Effector memory CD8-positive, alpha-beta T cell (primary cell): ENCODE measurements around the gene CALU.

Experiments
- ATAC-seq: fragments of 150-1000 bp; cut with Tn5 transposase; replicated peaks from 2 replicates; pipeline ENCODE4 v1.10.0; 2021; ENCODE audit warnings: mild to moderate bottlenecking, moderate library complexity
- DNase-seq, 3 experiments: peaks; one replicate each; pipeline ENCODE4 v3.0.0; 2021
- H3K27ac Mint-ChIP-seq, 2 donors: one replicate each; pipeline ENCODE4 v1.8.0; 2022; ENCODE audit warnings: mild to moderate bottlenecking in 2 of 2, mixed read lengths in 2 of 2, moderate library complexity in 2 of 2
- H3K27me3 Mint-ChIP-seq, 2 donors: one replicate each; pipeline ENCODE4 v1.8.0; 2022; ENCODE audit warnings: mixed read lengths in 2 of 2
- H3K36me3 Mint-ChIP-seq: one replicate; pipeline ENCODE4 v1.8.0; 2022; ENCODE audit warnings: mild to moderate bottlenecking, moderate library complexity, mixed read lengths; ENCODE audit not compliant: insufficient read depth
- H3K4me1 Mint-ChIP-seq, 2 donors: one replicate each; pipeline ENCODE4 v1.8.0; 2022; ENCODE audit warnings: low read depth in 2 of 2, mixed read lengths in 2 of 2
- H3K4me3 Mint-ChIP-seq, 2 donors: one replicate each; pipeline ENCODE4 v1.8.0; 2022; ENCODE audit warnings: mild to moderate bottlenecking in 2 of 2, mixed read lengths in 2 of 2, moderate library complexity in 2 of 2
- H3K9me3 Mint-ChIP-seq, 2 donors: one replicate each; pipeline ENCODE4 v1.8.0; 2022; ENCODE audit warnings: mixed read lengths in 2 of 2

CALU gene

DNA sequence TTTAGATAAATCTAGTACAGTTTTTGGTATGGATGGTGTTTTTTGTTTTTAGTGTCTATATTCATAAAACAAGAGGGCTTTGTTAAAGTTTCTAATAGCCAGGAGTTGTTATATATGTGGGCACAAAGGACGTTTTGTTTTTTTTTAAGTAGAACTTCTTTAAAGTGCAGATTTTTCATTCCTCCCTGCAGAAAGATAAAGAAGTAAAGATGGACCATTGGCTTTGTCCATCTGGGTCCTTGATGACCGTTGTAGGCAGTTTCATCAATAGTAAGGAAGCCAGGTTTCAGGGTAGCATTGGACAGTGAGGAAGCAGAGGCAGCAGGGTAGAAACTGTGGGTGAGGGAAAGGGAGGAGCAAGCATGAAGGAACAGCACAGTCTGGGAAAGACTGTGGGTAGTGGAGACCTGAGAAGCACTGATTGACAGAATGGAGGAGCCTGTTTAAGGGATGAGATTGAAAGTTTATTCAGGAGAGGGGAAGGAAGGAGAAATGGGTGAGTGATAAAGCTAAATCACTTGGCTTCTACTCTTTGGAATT, 5.3 kb downstream of the CALU start:
- DNase-seq (no peak), ATAC-seq (no peak)
- Mint-ChIP-seq H3K36me3 (peaks cover 27% of the 10 kb centered on the region), H3K27ac (peak overlapping the region; percentile 36 to 64), H3K27me3 (no peaks in the 10 kb centered on the region), H3K9me3 (no peaks in the 10 kb centered on the region), H3K4me3 (no peak overlapping the region), H3K4me1 (peaks cover 31 to 43% of the 10 kb centered on the region in 2 donors)

DNA sequence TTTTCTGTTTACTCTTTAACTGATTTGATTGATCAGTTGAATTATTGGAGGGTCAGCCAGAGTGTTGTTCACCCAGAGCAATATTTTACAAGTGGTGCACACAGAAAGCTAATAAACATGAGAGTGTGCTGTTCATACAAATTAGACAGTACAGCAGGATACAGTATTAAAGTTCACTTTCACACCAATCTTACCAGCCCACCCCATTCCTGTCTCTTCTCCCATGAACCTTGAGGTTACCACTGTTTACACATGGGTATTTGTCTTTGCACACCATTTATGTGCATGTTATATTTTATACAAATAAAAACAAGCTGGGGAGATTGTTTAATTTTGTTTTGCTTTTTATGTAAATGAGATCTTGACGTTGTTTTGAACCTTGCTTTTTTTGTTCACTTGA, 6.5 kb downstream of the CALU start:
- ATAC-seq (no peak), DNase-seq (no peak)

DNA sequence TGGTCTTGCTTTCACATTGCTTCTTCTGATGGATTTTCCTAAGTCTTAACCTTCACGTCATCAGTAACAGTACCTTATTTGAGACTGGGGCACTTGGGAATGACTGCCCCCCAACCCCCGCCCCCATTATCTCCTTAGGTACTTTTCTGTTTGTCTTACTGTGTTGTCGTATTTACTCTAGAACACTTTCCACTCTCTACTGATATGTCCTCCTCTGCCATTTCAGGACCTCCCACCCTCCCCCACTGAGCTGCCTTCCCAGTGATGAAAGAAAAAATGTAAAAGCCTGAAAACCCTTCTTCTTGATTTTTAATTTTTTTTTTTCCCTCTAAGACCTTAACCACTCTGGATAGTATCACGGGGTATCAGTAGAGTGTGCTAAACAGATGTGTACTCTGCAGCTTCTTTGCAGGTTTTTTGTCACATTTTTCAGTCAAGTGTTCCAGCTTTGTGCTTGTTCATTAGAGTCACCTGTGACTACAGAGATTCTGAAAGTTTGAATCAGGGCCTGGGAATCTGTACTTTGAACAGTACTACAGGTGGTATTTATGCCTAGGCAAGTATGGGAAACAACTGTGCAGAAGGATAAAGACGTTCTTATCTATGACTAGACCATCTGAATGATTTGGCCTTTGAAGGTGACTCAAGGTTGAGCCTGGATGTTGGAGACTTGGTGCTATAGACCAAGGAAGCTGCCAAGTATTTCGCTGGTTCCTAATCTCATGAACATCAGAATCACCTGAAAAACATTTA, 8.3 kb downstream of the CALU start:
- no peak for ATAC-seq
- peaks cover 16 to 21% of the 10 kb centered on the region in 2 donors for H3K4me1 Mint-ChIP-seq
- H3K4me3 Mint-ChIP-seq = no peak overlapping the region
- no peak for DNase-seq
- no peaks in the 10 kb centered on the region for H3K9me3 Mint-ChIP-seq
- no peaks in the 10 kb centered on the region for H3K27me3 Mint-ChIP-seq
- H3K27ac Mint-ChIP-seq = no peak overlapping the region
- H3K36me3 Mint-ChIP-seq = peaks cover 43% of the 10 kb centered on the region

More for the DNA sequence above, 6.5 kb downstream of the CALU start:
- Mint-ChIP-seq H3K36me3 (peaks cover 34% of the 10 kb centered on the region), H3K9me3 (no peaks in the 10 kb centered on the region), H3K4me1 (peaks cover 27 to 33% of the 10 kb centered on the region in 2 donors), H3K4me3 (no peak overlapping the region), H3K27me3 (no peaks in the 10 kb centered on the region), H3K27ac (no peak overlapping the region)

DNA sequence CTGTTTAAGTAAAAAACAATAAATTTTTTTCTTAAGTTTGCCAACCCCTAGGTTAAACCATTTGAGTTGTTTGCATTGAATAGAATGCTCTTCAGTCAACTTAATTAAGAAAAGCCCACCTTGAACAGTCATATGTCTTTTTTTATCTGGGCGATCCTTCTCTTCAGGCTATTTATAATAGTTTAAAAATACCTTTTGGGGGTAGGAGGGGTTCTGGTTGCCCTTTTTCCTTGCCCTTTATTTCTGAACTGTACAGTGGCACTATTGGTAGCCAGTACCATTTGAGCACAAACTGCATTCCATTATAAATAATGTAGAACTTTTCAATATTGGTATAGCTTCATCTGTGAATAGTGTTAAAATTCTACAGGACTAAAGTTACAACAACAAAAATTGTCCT, 13.1 kb downstream of the CALU start:
- Mint-ChIP-seq H3K4me1 (peaks cover under 1 to 13% of the 10 kb centered on the region in 2 donors), H3K27me3 (no peaks in the 10 kb centered on the region), H3K27ac (no peak overlapping the region), H3K36me3 (peaks cover 68% of the 10 kb centered on the region), H3K9me3 (no peaks in the 10 kb centered on the region), H3K4me3 (no peak overlapping the region)
- no peak for DNase-seq
- ATAC-seq = no peak

DNA sequence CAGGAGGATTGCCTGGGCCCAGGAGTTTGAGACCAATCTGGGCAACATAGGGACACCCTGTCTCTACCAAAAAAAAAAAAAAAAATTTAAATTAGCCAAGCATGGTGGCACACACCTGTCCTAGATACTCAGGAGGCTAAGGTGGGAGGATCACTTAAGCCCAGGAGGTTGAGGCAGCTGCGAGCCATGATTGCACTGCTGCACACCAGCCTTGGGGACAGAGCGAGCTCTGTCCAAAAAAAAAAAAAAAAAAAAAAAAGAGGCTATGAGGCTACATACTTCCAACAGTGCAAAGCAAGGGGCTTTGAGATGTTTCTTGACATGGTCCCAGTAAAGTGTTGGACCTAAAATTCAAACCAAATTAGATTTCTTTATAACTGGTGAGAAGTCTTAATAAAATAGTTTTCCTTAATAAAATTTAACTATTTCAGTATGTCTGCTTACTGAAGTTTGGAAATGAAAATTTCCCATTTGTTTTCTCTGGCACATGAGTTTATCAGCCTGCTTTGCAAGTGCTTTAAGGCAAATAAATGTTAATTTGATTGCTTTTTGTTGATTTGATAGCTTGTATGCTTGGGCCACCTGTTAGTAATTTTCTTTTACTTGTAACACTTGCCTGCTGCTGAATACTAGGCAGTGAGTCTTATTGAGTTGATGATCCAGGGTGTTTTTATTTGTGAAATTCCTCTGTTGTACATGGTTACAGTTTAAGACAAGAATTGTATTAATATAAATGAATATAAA, 16.1 kb downstream of the CALU start:
- ATAC-seq = no peak
- Mint-ChIP-seq H3K4me3 (no peak overlapping the region), H3K27me3 (no peaks in the 10 kb centered on the region), H3K27ac (no peak overlapping the region), H3K4me1 (peaks cover 0 to 5% of the 10 kb centered on the region in 2 donors), H3K9me3 (no peaks in the 10 kb centered on the region), H3K36me3 (peaks cover 57% of the 10 kb centered on the region)
- DNase-seq = no peak

DNA sequence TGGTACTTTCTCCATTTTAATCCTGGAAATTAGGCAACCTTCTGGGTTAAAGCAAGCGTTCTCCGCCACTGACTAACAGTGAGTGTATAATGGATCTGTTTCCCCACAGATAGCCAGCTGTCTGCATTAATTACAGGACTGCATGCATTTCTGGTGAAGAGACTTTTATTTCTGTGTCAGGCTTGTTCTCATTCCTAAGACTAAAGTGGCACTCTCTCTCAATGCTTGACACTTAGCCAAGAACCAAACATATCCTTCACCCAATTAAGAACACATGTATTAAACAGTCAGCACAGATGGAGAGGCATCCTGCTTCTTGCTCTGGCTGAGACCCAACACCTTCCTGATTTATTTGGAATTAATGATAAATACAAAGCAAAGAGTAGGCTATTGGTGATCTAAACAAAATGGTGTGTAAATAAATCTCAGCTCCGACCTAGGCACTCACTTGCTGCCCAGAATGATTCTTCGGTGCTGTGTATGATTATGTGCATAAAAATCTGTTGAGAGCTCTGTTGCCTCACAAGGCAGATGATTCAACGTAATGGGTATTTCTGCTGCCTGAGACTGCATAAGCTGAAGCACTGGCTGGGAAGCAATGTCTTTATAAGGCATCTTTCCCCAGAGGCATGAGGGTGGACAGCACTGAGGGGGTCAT, 16.8 kb downstream of the CALU start:
- Mint-ChIP-seq H3K36me3 (peaks cover 58% of the 10 kb centered on the region), H3K4me3 (no peak overlapping the region), H3K9me3 (no peaks in the 10 kb centered on the region), H3K4me1 (peaks cover 0 to 5% of the 10 kb centered on the region in 2 donors), H3K27me3 (no peaks in the 10 kb centered on the region), H3K27ac (no peak overlapping the region)
- ATAC-seq = no peak
- no peak for DNase-seq

DNA sequence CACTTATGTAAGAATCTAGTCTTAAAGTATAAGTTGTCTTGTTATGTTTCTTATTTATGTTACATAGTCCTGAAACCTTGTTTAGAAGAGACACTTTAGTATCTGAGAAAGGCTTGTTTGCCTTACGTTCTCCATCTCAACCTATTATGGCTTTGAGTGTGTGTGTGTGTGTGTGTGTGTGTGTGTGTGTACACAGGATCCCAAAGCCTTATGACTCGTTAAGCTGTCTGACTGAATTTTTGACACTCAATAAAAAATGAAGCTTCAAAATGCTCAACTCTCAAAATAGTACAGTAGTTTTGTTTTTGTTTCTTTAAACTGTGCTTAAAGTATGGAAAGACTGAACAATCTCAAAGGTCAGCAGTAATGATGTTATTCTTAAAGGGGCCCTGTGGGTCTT, 18.0 kb downstream of the CALU start:
- no peak for DNase-seq
- peaks cover 61% of the 10 kb centered on the region for H3K36me3 Mint-ChIP-seq
- H3K4me3 Mint-ChIP-seq = no peak overlapping the region
- peaks cover 0 to 5% of the 10 kb centered on the region in 2 donors for H3K4me1 Mint-ChIP-seq
- H3K27me3 Mint-ChIP-seq = no peaks in the 10 kb centered on the region
- no peak overlapping the region for H3K27ac Mint-ChIP-seq
- no peak for ATAC-seq
- no peaks in the 10 kb centered on the region for H3K9me3 Mint-ChIP-seq

DNA sequence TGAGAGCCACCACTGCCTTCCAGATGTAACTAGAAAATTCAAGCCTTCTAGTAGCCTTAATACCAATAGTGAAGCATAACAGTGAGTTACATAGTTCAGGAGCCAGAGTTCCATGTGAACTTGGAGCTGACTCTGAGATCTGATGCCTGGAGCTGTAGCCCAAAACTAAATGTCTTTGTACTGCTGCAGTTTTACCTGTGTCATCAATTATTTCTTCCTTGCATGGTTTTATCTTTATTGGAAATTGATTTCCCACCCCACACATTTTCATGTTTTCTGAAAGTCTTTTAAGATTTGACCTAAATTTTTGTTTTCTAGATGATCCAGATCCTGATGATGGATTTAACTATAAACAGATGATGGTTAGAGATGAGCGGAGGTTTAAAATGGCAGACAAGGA, 19.4 kb downstream of the CALU start:
- no peak for ATAC-seq
- Mint-ChIP-seq H3K27ac (no peak overlapping the region), H3K4me1 (peaks cover 0 to 3% of the 10 kb centered on the region in 2 donors), H3K36me3 (peaks cover 55% of the 10 kb centered on the region), H3K27me3 (no peaks in the 10 kb centered on the region), H3K4me3 (no peak overlapping the region), H3K9me3 (no peaks in the 10 kb centered on the region)
- no peak for DNase-seq

DNA sequence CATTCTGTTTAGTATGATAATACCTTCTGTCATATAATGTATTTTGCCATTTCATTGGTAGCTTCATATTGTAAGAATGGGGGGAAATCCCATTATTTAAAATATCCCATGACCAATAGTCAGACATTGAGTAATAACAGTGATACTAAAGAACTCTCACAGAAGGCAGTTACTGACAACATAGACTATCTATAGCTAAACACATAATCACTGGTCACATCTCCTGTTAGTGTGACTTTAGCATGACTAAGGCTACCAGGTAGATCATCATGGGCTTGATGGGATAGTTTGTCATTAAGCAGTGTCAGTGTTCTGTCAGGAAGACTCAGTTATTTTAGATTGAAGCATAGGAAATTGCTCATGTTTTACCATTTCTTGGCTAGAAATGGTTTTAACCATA, 20.1 kb downstream of the CALU start:
- no peak for DNase-seq
- Mint-ChIP-seq H3K4me1 (peaks cover 0 to 1% of the 10 kb centered on the region in 2 donors), H3K27me3 (no peaks in the 10 kb centered on the region), H3K27ac (no peak overlapping the region), H3K36me3 (peaks cover 55% of the 10 kb centered on the region), H3K4me3 (no peak overlapping the region), H3K9me3 (no peaks in the 10 kb centered on the region)
- no peak for ATAC-seq

DNA sequence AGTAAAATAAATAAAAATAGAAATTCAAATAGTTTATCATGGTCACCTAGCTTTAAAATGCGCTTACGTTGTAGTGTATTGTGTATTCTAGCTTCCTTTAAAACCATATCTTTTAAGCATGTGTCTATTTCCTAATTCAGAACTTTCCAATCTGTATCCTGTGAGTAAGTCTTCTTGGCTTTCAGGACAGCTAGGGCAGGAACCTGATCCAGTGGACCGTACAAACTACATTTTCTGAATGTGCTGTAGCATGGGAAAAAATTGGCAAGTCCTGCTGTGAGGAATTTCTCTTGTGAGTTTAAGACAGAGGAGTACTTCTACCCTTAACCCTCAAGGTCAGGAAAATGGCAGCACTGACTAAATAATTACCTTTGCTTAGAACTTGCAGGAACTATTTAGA, 24.4 kb downstream of the CALU start:
- no peak overlapping the region for H3K4me3 Mint-ChIP-seq
- no peaks in the 10 kb centered on the region for H3K4me1 Mint-ChIP-seq
- H3K9me3 Mint-ChIP-seq = no peaks in the 10 kb centered on the region
- peaks cover 71% of the 10 kb centered on the region for H3K36me3 Mint-ChIP-seq
- H3K27ac Mint-ChIP-seq = no peak overlapping the region
- no peaks in the 10 kb centered on the region for H3K27me3 Mint-ChIP-seq
- DNase-seq = no peak
- ATAC-seq = no peak

DNA sequence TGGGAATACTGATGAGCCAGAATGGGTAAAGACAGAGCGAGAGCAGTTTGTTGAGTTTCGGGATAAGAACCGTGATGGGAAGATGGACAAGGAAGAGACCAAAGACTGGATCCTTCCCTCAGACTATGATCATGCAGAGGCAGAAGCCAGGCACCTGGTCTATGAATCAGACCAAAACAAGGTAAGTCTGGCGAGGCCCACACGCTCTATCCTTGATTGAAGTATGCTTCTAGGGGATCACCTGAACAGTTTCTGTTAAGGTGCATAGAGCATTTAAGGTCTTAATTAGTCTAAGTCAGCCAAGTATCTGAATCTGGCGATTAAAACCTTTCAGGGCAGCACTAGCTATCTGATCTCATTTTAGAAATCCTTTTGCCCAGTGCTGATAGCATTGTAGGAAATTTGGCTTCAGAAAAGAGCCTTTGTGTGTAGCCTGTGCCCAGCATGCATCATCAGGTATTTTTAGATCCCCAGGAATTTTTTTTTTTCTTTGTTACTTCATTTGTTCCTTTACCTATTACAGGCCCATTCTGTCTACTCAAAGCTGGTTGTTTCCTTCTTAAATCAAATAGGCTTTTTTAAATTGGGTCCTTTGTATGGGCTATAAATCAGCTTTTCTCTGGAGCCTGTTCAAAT, 28.4 kb downstream of the CALU start:
- ATAC-seq (no peak), DNase-seq (no peak)
- Mint-ChIP-seq H3K9me3 (no peaks in the 10 kb centered on the region), H3K27ac (no peak overlapping the region), H3K36me3 (peaks cover 78% of the 10 kb centered on the region), H3K4me1 (no peaks in the 10 kb centered on the region), H3K4me3 (no peak overlapping the region), H3K27me3 (no peaks in the 10 kb centered on the region)

DNA sequence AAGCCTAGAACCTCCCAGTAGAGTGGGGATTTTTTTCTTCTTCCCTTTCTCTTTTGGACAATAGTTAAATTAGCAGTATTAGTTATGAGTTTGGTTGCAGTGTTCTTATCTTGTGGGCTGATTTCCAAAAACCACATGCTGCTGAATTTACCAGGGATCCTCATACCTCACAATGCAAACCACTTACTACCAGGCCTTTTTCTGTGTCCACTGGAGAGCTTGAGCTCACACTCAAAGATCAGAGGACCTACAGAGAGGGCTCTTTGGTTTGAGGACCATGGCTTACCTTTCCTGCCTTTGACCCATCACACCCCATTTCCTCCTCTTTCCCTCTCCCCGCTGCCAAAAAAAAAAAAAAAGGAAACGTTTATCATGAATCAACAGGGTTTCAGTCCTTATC, 31.1 kb downstream of the CALU start:
- H3K9me3 Mint-ChIP-seq = no peaks in the 10 kb centered on the region
- H3K27ac Mint-ChIP-seq = no peak overlapping the region
- no peak overlapping the region for H3K4me3 Mint-ChIP-seq
- DNase-seq = no peak
- H3K27me3 Mint-ChIP-seq = no peaks in the 10 kb centered on the region
- no peak for ATAC-seq
- H3K36me3 Mint-ChIP-seq = peaks cover 60% of the 10 kb centered on the region
- H3K4me1 Mint-ChIP-seq = no peaks in the 10 kb centered on the region

DNA sequence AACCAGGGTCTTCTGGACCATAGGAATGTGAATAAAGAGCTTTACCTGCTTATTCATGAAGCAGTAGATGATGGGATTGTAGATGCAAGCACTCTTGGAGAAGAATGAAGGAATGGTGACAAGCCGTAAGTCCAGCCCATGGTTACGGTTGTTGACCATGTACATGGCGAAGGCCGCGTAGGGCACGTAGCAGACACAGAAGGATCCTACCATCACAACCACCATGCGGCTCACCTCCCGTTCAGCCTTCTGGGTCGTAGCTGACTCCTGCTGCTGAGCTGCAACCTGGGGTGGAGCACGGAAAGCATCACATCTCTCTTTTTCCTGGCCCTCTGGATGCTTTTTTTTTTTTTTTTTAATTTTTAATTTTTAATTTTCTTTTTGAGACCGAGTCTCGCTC, 34.4 kb downstream of the CALU start:
- H3K4me1 Mint-ChIP-seq = no peaks in the 10 kb centered on the region
- no peak overlapping the region for H3K27ac Mint-ChIP-seq

More for the DNA sequence above, 34.4 kb downstream of the CALU start:
- ATAC-seq (no peak), DNase-seq (no peak)
- Mint-ChIP-seq H3K27me3 (no peaks in the 10 kb centered on the region), H3K36me3 (peaks cover 42% of the 10 kb centered on the region), H3K9me3 (peaks cover 3 to 8% of the 10 kb centered on the region in 2 donors), H3K4me3 (no peak overlapping the region)
